ENCODE results near the gene ITPK1.
"Not testable (repeated sequence)": the region's sequence is repeated elsewhere in the genome, so short reads cannot be mapped to it uniquely, and the experiment has no call there.

The ITPK1 gene

DNA sequence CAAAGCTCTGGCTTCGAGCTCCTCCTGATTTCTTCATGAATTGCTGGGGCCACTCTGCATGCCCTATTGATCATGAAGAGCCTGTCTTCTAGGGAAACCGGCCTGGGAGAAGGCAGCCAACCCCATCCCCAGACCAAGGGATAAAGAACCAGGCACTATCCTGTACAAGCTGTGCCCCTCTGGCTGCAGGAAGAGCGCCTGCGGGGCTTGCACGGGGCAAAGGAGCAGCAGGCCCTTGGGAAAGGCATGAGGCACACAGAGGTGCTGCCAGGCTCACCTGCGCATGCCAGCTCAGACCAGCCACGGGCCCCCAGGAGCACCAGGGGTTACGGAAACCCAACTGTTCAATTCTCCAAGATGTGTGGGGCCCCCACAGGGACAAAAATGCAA lies 2.1 kb downstream of the ITPK1 start:
- peaks cover 29% of the 10 kb centered on the region for H3K4me1 ChIP-seq (ENCODE audit: control insufficient read depth, insufficient read depth, low read length)
- peak overlapping the region; percentile 58 for H3K27ac ChIP-seq (ENCODE audit: low read length)

GRCh38 chr14:93112891-93113677 lies 2.6 kb downstream of the ITPK1 start:
- H3K9ac ChIP-seq (ENCODE audit: low read length in 2 of 2), result peak overlapping the region in 1 of 2 donors; percentile 51
- peaks cover 29% of the 10 kb centered on the region for H3K4me1 ChIP-seq (ENCODE audit: control insufficient read depth, insufficient read depth, low read length)
- H3K36me3 ChIP-seq (ENCODE audit: control insufficient read depth in 2 of 2, insufficient read depth in 2 of 2, low read length in 2 of 2), result no peaks in the 10 kb centered on the region
- H3K27me3 ChIP-seq (ENCODE audit: control insufficient read depth in 1 of 2, insufficient read depth in 2 of 2, low read length in 2 of 2), result no peaks in the 10 kb centered on the region
- peak overlapping the region; percentile 82 to 97 for H3K4me3 ChIP-seq (ENCODE audit: low read length in 2 of 2)
- peak overlapping the region; percentile 58 for H3K27ac ChIP-seq (ENCODE audit: low read length)
- no peaks in the 10 kb centered on the region for H3K9me3 ChIP-seq (ENCODE audit: control insufficient read depth in 2 of 2, low read length in 2 of 2)

More for the DNA sequence above, 2.1 kb downstream of the ITPK1 start:
- Histone ChIP-seq H3K9me3 (ENCODE audit: control insufficient read depth in 2 of 2, low read length in 2 of 2) (no peaks in the 10 kb centered on the region), H3K9ac (ENCODE audit: low read length in 2 of 2) (peak overlapping the region in 1 of 2 donors; percentile 71), H3K4me3 (ENCODE audit: low read length in 2 of 2) (peak overlapping the region; percentile 82 to 97), H3K36me3 (ENCODE audit: control insufficient read depth in 2 of 2, insufficient read depth in 2 of 2, low read length in 2 of 2) (no peaks in the 10 kb centered on the region), H3K27me3 (ENCODE audit: control insufficient read depth in 1 of 2, insufficient read depth in 2 of 2, low read length in 2 of 2) (no peaks in the 10 kb centered on the region)

DNA sequence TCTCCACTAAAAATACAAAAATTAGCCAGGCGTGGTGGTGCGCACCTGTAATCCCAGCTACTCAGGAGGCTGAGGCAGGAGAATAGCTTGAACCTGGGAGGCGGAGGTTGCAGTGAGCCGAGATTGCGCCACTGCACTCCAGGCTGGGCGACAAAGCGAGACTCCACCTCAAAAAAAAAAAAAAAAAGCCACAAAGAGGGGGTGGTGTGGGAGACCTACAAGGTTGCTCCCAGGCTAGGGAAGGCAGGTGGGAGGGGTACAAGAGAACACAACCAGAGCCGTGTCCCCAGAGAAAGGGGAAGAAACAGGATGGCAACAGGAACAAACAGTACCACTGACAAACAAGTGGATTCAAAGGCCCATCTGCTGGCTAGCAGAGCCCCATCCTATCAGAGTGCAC lies 4.2 kb downstream of the ITPK1 start:
- not testable (repeated sequence) for H3K9ac ChIP-seq (ENCODE audit: low read length in 2 of 2); H3K4me3 ChIP-seq (ENCODE audit: low read length in 2 of 2); H3K36me3 ChIP-seq (ENCODE audit: control insufficient read depth in 2 of 2, insufficient read depth in 2 of 2, low read length in 2 of 2); H3K9me3 ChIP-seq (ENCODE audit: control insufficient read depth in 2 of 2, low read length in 2 of 2); H3K27ac ChIP-seq (ENCODE audit: low read length); H3K27me3 ChIP-seq (ENCODE audit: control insufficient read depth in 1 of 2, insufficient read depth in 2 of 2, low read length in 2 of 2)
- peaks cover 31% of the 10 kb centered on the region for H3K4me1 ChIP-seq (ENCODE audit: control insufficient read depth, insufficient read depth, low read length)

DNA sequence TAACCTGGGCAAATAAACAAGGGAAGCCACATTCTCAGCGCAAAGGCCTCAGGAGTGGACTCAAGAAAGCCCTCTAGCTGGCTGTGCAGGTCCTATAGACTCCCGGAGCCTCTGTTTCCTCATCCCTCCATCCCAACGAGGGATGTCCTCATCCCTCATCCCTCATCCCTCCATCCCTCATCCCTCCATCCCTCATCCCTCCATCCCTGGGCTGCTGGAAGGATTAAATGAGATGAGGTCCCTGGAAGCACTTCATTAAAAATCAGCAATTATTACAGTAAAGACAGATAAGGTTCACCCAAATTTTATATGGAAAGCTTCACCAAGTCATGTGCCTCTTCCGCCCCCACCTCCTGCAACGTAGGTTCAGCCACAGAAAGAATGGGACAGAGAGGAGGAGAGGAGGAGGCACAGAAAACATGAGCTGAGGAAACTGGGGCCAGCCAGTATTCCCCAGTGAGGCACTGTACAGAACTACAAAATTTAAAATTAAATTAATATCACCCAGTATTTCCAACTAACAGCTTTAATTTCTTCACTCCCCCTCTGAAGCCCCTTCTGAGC lies 4.8 kb downstream of the ITPK1 start:
- Histone ChIP-seq H3K27ac (ENCODE audit: low read length) (no peak overlapping the region), H3K36me3 (ENCODE audit: control insufficient read depth in 2 of 2, insufficient read depth in 2 of 2, low read length in 2 of 2) (no peaks in the 10 kb centered on the region), H3K27me3 (ENCODE audit: control insufficient read depth in 1 of 2, insufficient read depth in 2 of 2, low read length in 2 of 2) (no peaks in the 10 kb centered on the region), H3K4me1 (ENCODE audit: control insufficient read depth, insufficient read depth, low read length) (peaks cover 25% of the 10 kb centered on the region), H3K9ac (ENCODE audit: low read length in 2 of 2) (no peak overlapping the region), H3K4me3 (ENCODE audit: low read length in 2 of 2) (no peak overlapping the region), H3K9me3 (ENCODE audit: control insufficient read depth in 2 of 2, low read length in 2 of 2) (no peaks in the 10 kb centered on the region)

DNA sequence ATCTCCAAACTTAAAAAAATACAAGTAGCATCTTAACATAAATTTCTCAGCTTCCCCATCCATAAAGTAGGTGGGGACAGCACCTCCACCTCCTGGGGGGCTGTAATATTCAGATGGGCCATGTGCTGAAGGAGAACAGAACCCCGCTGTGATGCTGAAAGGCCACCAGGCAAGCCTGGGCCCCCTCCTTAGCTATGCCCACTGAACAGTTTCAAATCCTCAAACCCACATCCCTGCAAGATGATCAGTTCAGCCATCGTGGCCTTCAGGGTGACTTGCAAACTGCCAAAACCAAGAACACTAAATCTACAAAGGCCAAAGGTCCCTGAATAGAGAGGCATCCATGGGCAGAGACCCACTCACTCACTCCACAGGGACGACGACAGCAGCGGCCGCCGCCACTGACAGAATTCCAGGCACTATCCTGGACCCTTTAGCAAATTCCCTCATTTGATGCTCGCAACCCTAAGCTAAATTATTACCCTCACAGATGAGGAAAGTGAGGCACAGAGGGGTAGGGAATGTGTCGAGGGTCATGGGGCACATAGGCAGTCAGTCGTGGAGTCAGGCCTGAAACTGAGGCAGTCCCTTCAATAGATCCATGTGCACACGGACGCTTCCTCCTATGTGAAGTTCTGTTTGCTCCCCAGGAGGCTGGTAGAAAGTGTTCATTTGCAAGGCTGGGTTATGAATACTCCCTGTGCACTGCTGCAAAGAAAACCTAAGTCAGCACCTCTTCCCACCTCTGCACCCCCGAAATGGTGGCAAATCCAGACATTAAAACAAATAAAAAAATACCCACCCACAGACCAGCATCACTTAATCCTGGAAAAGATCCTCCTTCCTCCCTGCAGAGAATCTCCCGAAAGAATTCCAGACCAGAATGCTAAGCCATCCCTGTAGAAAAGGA lies 5.9 kb downstream of the ITPK1 start:
- no peaks in the 10 kb centered on the region for H3K9me3 ChIP-seq (ENCODE audit: control insufficient read depth in 2 of 2, low read length in 2 of 2)
- H3K36me3 ChIP-seq (ENCODE audit: control insufficient read depth in 2 of 2, insufficient read depth in 2 of 2, low read length in 2 of 2), result no peaks in the 10 kb centered on the region
- H3K9ac ChIP-seq (ENCODE audit: low read length in 2 of 2), result no peak overlapping the region
- H3K4me3 ChIP-seq (ENCODE audit: low read length in 2 of 2), result no peak overlapping the region
- no peaks in the 10 kb centered on the region for H3K27me3 ChIP-seq (ENCODE audit: control insufficient read depth in 1 of 2, insufficient read depth in 2 of 2, low read length in 2 of 2)
- no peak overlapping the region for H3K27ac ChIP-seq (ENCODE audit: low read length)
- peaks cover 27% of the 10 kb centered on the region for H3K4me1 ChIP-seq (ENCODE audit: control insufficient read depth, insufficient read depth, low read length)

DNA sequence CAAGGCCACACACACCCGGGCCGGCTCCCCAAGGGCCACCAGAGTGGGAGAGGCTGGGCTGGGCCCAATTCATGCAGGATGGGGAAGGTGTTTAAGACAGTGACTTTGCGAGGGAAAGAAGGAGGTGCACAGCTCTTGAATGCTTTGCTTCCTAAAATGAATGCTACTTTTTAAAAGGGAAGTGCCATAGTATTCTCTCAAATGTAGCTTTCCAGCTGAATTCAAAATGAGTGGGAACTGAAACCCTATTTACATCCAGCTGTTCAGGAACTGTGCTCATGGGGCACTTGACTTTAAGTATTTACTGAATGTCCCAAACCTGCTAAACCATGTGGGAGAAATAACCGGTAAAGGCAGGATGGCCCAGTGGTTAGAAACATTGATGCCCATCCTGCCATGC lies 7.6 kb downstream of the ITPK1 start:
- Histone ChIP-seq H3K36me3 (ENCODE audit: control insufficient read depth in 2 of 2, insufficient read depth in 2 of 2, low read length in 2 of 2) (no peaks in the 10 kb centered on the region), H3K4me3 (ENCODE audit: low read length in 2 of 2) (no peak overlapping the region), H3K4me1 (ENCODE audit: control insufficient read depth, insufficient read depth, low read length) (peaks cover 17% of the 10 kb centered on the region), H3K9me3 (ENCODE audit: control insufficient read depth in 2 of 2, low read length in 2 of 2) (no peaks in the 10 kb centered on the region), H3K9ac (ENCODE audit: low read length in 2 of 2) (no peak overlapping the region), H3K27me3 (ENCODE audit: control insufficient read depth in 1 of 2, insufficient read depth in 2 of 2, low read length in 2 of 2) (no peaks in the 10 kb centered on the region), H3K27ac (ENCODE audit: low read length) (no peak overlapping the region)

DNA sequence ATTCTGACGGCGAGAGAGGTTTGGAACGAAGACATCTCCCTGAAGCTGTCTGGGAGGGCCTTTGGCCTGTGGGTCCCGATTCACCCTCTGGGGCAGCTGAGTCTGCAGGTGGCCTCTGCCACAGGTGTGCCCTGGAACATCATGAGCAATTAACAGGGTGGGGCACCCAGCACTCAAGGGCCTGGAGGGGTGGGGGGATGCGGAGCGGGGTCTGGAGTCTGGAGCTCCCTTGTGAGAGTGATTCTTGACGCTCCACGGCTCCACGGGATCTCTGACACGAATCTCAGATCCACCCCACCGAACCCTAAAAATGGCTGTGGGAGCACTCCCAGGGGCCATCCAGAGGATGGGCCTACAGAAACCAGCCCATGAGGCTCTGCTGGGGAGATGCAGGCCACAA lies 8.3 kb downstream of the ITPK1 start:
- Histone ChIP-seq H3K4me1 (ENCODE audit: control insufficient read depth, insufficient read depth, low read length) (peaks cover 13% of the 10 kb centered on the region), H3K27ac (ENCODE audit: low read length) (no peak overlapping the region), H3K36me3 (ENCODE audit: control insufficient read depth in 2 of 2, insufficient read depth in 2 of 2, low read length in 2 of 2) (no peaks in the 10 kb centered on the region), H3K4me3 (ENCODE audit: low read length in 2 of 2) (no peak overlapping the region), H3K9me3 (ENCODE audit: control insufficient read depth in 2 of 2, low read length in 2 of 2) (no peaks in the 10 kb centered on the region), H3K27me3 (ENCODE audit: control insufficient read depth in 1 of 2, insufficient read depth in 2 of 2, low read length in 2 of 2) (no peaks in the 10 kb centered on the region), H3K9ac (ENCODE audit: low read length in 2 of 2) (no peak overlapping the region)

DNA sequence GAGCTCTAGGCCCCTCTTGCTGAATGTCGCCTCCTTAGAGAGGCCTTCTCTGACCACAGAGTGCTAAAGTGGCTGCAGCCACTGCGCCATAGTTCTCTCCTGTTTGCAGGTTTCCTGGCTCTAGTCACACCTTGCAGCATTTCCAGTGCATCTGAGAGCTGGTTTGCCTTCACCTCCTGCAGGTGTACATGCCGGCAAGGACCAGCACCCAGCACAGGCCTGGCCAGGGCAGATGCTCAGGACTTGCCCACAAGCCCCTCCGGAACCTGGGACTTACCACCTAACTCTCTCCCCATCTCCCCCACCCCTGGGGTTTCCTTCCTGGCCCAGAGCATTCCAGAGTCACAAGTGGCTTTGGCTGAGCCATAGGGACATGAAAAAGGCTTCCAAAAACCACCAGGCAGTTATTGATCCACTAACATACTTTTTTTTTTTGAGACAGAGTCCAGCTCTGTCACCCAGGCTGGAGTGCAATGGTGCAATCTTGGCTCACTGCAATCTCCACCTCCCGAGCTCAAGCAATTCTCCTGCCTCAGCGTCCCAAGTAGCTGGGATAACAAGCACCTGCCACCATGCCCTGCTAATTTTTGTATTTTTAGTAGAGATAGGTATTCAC lies 9.1 kb downstream of the ITPK1 start:
- peaks cover 12% of the 10 kb centered on the region for H3K4me1 ChIP-seq (ENCODE audit: control insufficient read depth, insufficient read depth, low read length)

GRCh38 chr14:93105856-93106255 lies 9.9 kb downstream of the ITPK1 start:
- not testable (repeated sequence) for H3K27ac ChIP-seq (ENCODE audit: low read length); H3K9me3 ChIP-seq (ENCODE audit: control insufficient read depth in 2 of 2, low read length in 2 of 2); H3K27me3 ChIP-seq (ENCODE audit: control insufficient read depth in 1 of 2, insufficient read depth in 2 of 2, low read length in 2 of 2); H3K9ac ChIP-seq (ENCODE audit: low read length in 2 of 2); H3K4me3 ChIP-seq (ENCODE audit: low read length in 2 of 2); H3K36me3 ChIP-seq (ENCODE audit: control insufficient read depth in 2 of 2, insufficient read depth in 2 of 2, low read length in 2 of 2)
- H3K4me1 ChIP-seq (ENCODE audit: control insufficient read depth, insufficient read depth, low read length), result peaks cover 12% of the 10 kb centered on the region

More for the DNA sequence above, 9.1 kb downstream of the ITPK1 start:
- no peaks in the 10 kb centered on the region for H3K9me3 ChIP-seq (ENCODE audit: control insufficient read depth in 2 of 2, low read length in 2 of 2)
- H3K27ac ChIP-seq (ENCODE audit: low read length), result no peak overlapping the region
- no peak overlapping the region for H3K9ac ChIP-seq (ENCODE audit: low read length in 2 of 2)
- H3K4me3 ChIP-seq (ENCODE audit: low read length in 2 of 2), result no peak overlapping the region
- no peaks in the 10 kb centered on the region for H3K36me3 ChIP-seq (ENCODE audit: control insufficient read depth in 2 of 2, insufficient read depth in 2 of 2, low read length in 2 of 2)
- no peaks in the 10 kb centered on the region for H3K27me3 ChIP-seq (ENCODE audit: control insufficient read depth in 1 of 2, insufficient read depth in 2 of 2, low read length in 2 of 2)

DNA sequence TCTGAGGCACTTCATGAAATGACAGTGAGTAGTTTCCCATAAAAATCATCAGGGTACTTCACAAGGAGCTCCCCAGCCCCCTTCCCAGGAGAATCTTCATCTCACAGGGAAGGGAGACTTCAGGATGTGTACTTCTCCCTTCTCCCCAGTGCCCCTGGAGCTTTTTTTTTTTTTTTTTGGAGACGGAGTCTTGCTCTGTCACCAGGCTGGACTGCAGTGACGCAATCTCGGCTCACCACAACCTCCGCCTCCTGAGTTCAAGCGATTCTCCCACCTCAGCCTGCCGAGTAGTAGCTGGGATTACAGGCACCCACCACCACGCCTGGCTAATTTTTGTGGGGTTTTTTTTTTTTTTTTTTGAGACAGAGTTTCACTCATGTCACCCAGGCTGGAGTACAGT lies 10.4 kb downstream of the ITPK1 start:
- Histone ChIP-seq H3K4me1 (ENCODE audit: control insufficient read depth, insufficient read depth, low read length) (peaks cover 12% of the 10 kb centered on the region), H3K4me3 (ENCODE audit: low read length in 2 of 2) (no peak overlapping the region), H3K9ac (ENCODE audit: low read length in 2 of 2) (no peak overlapping the region), H3K36me3 (ENCODE audit: control insufficient read depth in 2 of 2, insufficient read depth in 2 of 2, low read length in 2 of 2) (no peaks in the 10 kb centered on the region), H3K27ac (ENCODE audit: low read length) (no peak overlapping the region), H3K9me3 (ENCODE audit: control insufficient read depth in 2 of 2, low read length in 2 of 2) (no peaks in the 10 kb centered on the region), H3K27me3 (ENCODE audit: control insufficient read depth in 1 of 2, insufficient read depth in 2 of 2, low read length in 2 of 2) (no peaks in the 10 kb centered on the region)

Measured in stomach smooth muscle (tissue), 2 donors.